ENCODE results near the gene ERP27.

DNA sequence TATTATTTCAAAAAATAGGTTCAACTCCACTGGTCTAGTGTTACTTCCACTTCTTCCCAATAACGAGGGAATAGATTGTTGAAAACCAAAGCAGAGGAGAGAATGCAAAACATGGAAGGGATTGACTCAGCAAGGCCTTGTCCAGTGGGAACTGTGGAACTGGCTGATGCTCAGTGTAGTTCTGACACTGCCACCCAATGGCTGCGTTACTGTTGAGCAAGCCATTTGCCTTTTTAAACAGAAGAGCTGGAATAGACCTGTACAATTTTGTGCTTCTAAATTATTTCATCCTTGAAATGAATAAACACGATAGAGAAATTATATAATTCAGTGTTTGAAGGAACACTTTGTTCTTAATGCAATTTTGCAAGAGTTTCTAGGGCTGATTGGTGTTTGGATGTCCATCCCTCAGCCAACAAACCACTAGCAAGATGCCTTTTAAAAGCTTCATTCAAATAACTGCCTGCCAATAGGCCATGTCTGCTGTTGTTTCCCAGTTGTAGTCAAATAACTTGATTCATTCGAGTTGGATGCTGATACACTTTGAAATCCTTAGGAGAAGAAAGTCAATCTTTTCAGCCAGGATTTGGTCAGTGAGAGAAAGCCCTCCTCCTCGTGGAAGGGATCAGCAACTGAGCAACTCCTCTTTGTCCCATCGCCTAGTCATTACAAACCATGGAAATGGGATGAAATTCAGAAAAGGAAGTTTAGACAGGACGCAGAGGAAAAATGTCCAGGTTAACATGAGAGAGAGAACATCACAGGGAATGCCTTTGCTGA is 45.4 kb downstream of the ERP27 start:
- TF ChIP-seq, protein P1, sequence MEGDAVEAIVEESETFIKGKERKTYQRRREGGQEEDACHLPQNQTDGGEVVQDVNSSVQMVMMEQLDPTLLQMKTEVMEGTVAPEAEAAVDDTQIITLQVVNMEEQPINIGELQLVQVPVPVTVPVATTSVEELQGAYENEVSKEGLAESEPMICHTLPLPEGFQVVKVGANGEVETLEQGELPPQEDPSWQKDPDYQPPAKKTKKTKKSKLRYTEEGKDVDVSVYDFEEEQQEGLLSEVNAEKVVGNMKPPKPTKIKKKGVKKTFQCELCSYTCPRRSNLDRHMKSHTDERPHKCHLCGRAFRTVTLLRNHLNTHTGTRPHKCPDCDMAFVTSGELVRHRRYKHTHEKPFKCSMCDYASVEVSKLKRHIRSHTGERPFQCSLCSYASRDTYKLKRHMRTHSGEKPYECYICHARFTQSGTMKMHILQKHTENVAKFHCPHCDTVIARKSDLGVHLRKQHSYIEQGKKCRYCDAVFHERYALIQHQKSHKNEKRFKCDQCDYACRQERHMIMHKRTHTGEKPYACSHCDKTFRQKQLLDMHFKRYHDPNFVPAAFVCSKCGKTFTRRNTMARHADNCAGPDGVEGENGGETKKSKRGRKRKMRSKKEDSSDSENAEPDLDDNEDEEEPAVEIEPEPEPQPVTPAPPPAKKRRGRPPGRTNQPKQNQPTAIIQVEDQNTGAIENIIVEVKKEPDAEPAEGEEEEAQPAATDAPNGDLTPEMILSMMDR (IDR thresholded peaks at IDR 0.05) = no peak
- TF ChIP-seq POLR2A (IDR thresholded peaks at IDR 0.05; ENCODE audit: low read length) = no peak
- TF ChIP-seq BHLHE40 (IDR thresholded peaks at IDR 0.05; ENCODE audit: low read depth, low read length) = no peak
- no peak for TF ChIP-seq CHD2 (IDR thresholded peaks at IDR 0.05; ENCODE audit: low read length, partially characterized antibody)
- TF ChIP-seq RAD21 (conservative IDR thresholded peaks at IDR 0.05 in 1 of 2, IDR thresholded peaks at IDR 0.05 in 1 of 2) = peak in 1 of 2 experiments; percentile 29; a peak in 1 of 5 replicates
- TF ChIP-seq, protein P2, sequence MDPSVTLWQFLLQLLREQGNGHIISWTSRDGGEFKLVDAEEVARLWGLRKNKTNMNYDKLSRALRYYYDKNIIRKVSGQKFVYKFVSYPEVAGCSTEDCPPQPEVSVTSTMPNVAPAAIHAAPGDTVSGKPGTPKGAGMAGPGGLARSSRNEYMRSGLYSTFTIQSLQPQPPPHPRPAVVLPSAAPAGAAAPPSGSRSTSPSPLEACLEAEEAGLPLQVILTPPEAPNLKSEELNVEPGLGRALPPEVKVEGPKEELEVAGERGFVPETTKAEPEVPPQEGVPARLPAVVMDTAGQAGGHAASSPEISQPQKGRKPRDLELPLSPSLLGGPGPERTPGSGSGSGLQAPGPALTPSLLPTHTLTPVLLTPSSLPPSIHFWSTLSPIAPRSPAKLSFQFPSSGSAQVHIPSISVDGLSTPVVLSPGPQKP (IDR thresholded peaks at IDR 0.05; ENCODE audit: low read depth, low read length) = no peak
- no peak for TF ChIP-seq RNF2 (IDR thresholded peaks at IDR 0.05; ENCODE audit: borderline replicate concordance, low read depth)
- no peak for TF ChIP-seq KDM1A (IDR thresholded peaks at IDR 0.05; ENCODE audit: low read depth)
- no peak for TF ChIP-seq CBX8 (IDR thresholded peaks at IDR 0.05)
- no peak for TF ChIP-seq ESRRA (IDR thresholded peaks at IDR 0.05; ENCODE audit: borderline replicate concordance, low read length)
- TF ChIP-seq, protein P3, sequence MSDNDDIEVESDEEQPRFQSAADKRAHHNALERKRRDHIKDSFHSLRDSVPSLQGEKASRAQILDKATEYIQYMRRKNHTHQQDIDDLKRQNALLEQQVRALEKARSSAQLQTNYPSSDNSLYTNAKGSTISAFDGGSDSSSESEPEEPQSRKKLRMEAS (IDR thresholded peaks at IDR 0.05) = no peak
- TF ChIP-seq CEBPB (IDR thresholded peaks at IDR 0.05) = no peak
- TF ChIP-seq NR3C1 (IDR thresholded peaks at IDR 0.05) = no peak

Data from A549 (cell line).